Muscle of arm (tissue), 12 donors: Measurements from ENCODE around the gene LONP1. TPM values are rescaled to one million over a fixed set of nuclear protein-coding genes. Genes with fewer than 3 reads are reported as not detected.

Experiments
- DNase-seq: peaks from one replicate; pipeline ENCODE4 v3.0.0-alpha.2; 2013
- polyA plus RNA-seq, 12 donors: library from polyadenylated mRNA; unstranded; fragments of 120-200 nt; gene quantifications; one replicate each; pipeline ENCODE4 v1.2.1, GENCODE V29; 2013; ENCODE audit not compliant: insufficient read length in 12 of 12

The LONP1 gene
- polyA plus RNA-seq, 12 donors: 35.6 to 60.1 (median 42.4) TPM; not detected in 1

DNA sequence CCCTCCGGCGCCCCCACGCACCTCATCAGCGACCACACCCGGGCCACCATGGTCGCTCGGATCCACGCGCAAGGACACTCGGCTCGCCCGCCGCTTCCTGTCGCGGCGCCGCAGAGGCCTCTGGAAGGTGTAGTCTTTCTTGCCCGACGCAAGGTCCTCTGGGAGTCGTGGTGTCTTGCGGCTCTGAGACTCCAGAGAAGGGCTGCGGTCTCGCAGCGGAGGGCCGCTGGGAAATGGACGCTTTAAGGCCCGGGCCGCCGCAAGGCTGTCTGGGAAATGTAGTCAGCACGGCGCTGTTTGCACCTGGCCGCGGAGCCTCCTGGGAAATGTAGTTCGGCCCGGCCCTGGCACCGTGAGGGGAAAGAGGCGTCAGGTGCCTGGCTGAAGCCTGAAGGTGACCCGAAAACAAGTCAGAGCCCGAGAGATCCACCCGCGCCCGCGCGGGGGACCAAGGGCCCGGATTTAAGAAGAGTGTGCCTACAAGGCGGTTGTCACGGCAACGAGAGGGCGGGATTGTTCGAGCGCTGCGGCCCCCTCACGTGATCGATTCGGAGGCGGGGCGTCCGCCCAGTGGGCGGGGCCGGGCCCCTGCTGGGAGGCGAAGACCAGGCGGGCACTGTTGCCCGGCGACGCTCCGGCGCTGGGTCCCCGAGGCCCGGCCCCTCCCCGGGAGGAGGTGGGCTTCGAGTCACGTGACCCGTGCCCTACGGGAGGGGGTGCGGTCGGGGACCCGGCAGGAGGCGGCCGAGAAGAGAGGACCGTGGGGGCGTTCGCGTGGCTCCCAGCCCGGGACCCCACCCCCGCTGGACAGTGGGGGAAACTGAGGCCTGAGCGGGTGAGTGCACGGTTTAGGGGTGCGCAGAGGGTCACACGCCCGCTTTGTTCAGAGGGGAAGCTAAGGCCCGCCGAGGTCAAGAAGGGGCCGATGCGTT lies 39.2 kb downstream of the LONP1 start, which contains the start of the genes HSD11B1L and MICOS13:
TSS of gene HSD11B1L (plus strand) at position 591 of the 932 bp plus-strand sequence. CDS start 3,806 bp downstream, outside the sequence.
TSS of gene MICOS13 (minus strand) at position 80 of the 932 bp plus-strand sequence. CDS start at position 50, 30 bp downstream.
- DNase-seq: peak; percentile 98

DNA sequence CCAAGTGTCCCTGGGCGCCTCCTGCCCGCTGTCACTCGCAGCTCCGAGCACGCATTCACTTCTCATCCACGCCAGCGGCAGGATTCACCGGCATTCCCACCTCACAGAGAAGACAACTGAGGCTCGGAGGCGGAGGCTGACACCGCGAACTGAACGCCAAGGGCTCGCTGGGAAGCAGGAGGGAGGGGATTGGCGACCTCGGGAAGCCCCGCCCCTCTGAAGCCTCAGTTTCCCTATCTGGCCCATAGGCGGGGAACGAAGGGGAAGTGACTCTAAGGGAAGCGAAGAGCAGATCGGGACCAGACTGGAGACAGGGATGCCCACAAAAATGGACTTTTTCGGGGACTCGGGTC lies 39.9 kb downstream of the LONP1 start:
- peak; percentile 27 for DNase-seq

DNA sequence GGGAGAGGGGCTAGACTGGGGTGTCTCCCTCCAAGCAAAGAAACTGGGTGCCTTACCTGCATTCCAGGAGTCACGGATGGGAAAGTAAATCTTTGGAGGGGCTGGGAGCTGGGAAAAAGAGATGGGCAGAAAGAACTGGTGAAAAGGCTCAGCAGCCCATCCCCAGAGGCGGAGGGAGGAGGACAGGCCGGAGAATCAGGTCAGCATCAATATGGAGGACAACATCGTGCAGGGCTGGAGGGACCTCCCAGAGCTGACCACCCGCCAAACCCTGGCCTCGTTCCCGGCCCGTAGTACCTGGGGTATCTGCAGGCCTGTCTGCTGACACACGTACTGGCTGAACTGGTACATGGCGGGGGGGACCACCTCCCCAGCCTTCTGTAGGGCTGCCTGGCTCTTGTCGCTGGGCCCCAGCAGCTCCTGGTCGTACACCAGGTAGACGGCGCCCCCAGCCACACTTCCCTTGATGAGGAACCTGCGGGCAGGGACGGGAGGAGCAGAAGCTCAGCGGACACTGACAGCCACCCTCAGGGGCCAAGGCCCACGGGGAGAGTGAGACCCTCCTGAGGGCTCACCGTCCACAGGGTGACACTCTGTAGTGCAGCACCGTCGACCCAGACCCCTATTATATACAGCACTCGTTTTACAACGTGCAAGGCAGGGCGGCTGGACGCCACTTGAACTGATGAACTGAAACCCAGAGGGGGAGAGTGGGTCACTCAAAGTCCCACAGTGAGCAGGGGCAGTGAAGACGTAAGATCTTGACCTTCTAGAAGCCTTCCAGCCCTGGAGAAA lies 40.5 kb downstream of the LONP1 start:
- no peak for DNase-seq

- no peak for DNase-seq
These were observed 41.8 kb downstream of the LONP1 start for GRCh38 chr19:5678071-5678718.

DNA sequence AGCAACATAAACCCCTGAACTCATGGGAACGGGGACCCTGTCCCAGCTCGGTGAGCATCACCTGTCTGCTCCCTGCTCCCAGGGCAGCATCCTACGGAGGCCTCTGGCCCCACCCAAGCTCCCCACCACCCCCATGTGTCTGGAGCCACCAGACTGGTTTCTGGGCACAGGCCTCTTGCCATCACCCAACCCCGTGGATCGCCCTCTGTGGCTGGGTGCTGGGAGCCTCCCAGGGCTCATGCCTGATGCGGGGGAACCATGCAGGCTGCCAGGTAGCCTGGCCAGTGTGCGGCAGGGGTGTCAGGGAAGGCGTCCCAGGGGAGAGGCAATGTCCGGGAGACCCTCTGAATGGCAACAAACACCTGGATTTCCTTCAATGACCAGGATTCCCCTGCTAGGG lies 42.4 kb downstream of the LONP1 start:
- no peak for DNase-seq

DNA sequence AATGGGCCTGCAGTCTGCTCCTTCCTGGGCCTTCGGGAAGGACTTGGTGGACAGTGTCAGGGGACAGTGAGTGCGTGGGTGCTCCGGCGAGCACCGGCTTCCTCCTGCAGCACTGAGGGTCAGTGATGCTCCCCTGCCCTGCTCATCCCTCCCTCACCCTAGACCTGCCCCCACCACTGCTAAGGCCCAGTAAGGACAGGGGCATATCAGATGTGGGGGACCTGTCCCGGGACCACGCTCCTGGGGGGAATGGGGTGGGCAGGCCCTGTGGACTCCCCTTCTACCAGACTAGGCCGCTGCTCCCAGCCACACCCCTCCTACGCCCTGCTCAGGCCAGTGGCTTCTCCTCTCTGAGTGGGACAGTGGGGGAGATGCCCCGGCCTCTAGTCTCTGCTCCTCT lies 42.8 kb downstream of the LONP1 start:
- no peak for DNase-seq

GRCh38 chr19:5676772-5677105 lies 43.2 kb downstream of the LONP1 start:
- peak; percentile 39 for DNase-seq

DNA sequence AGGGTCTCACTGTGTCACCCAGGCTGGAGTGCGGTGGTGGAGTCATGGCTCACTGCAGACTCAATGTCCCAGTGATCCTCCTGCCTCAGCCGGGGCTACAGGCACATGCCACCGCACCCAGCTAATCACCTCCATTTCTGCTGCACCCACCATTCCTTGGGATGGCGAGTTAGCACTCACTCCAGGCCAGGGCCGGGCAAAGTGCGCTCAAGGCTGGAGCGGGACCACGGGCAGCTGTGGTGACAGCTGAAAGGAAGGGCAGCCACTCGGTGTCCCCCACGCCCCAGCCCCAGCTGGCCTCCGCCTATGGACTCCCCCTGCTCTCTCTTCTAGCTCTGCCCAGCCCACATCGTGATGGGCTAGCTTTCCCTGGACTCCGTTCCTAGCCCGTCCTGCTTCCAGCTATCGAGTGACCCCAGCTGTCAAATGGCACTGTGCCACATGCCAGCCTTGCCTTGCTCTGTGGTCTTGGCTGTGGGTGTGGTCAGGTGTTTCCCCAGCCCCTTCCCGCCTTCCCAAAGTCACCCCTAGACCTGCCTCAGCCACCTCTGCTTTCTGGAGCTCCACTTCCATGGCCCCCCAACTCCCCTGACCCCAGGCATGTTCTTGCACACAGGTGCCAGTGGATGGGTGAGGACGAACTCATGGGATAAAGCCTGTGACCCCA lies 43.7 kb downstream of the LONP1 start:
- peak; percentile 57 for DNase-seq

- no peak for DNase-seq
These were observed 45.2 kb downstream of the LONP1 start for GRCh38 chr19:5674714-5675113.

GRCh38 chr19:5673752-5674151 lies 46.2 kb downstream of the LONP1 start:
- no peak for DNase-seq

GRCh38 chr19:5672708-5673459 lies 47.1 kb downstream of the LONP1 start:
- DNase-seq: no peak

GRCh38 chr19:5671600-5671999 lies 48.3 kb downstream of the LONP1 start:
- DNase-seq: no peak

GRCh38 chr19:5669212-5669611 lies 50.7 kb downstream of the LONP1 start:
- DNase-seq: no peak

DNA sequence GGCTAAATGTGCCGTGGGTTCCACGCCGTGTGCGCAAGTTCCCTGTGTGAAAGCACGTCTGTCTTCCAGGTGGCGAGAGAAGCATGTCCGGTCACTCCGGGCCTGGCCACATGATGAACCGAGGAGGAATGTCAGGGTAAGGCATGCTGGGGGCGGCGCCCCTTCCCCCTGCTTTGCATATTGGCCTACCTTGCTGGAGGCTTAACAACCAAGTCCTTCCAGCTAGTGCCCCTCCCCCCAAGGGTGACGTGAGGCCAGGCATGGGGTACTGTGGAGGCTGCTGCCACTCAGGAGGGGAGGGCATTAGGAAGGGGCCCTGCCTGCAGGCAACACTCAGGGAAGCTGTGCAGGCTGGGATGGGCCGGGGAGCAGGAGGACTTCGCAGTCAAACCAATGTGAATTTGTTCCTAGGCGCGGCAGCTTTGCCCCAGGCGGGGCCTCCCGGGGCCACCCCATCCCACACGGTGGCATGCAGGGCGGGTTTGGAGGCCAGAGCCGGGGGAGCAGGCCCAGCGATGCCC lies 52.1 kb downstream of the LONP1 start:
- no peak for DNase-seq

DNA sequence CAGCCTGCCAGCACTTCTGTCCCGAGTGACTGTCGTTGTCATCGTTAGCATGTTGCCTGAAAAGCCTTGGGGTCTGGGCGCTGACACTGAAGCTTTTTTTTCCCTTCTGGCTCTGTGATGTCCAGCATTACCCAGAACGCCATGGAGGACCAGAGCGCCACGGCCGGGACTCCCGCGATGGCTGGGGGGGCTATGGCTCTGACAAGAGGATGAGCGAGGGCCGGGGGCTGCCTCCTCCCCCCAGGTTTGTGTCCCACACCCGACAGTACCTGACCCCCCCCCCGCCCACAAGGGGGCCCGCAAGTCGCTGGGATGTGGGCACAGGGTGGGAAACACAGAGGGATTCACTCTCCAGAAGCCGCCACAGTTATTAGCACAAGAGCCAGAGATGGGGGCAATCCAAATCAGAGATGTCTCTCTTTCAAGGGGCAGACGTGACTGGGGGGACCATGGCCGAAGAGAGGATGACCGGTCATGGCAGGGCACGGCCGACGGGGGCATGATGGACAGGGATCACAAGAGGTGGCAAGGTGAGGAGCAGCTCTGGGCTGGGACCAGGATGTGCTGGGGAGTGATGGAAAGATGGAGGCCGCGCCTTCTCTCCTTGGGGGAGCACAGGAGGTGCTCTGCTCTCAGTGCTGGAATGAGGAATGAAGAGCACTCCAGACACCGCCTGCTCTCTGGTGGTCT lies 52.9 kb downstream of the LONP1 start:
- no peak for DNase-seq

DNA sequence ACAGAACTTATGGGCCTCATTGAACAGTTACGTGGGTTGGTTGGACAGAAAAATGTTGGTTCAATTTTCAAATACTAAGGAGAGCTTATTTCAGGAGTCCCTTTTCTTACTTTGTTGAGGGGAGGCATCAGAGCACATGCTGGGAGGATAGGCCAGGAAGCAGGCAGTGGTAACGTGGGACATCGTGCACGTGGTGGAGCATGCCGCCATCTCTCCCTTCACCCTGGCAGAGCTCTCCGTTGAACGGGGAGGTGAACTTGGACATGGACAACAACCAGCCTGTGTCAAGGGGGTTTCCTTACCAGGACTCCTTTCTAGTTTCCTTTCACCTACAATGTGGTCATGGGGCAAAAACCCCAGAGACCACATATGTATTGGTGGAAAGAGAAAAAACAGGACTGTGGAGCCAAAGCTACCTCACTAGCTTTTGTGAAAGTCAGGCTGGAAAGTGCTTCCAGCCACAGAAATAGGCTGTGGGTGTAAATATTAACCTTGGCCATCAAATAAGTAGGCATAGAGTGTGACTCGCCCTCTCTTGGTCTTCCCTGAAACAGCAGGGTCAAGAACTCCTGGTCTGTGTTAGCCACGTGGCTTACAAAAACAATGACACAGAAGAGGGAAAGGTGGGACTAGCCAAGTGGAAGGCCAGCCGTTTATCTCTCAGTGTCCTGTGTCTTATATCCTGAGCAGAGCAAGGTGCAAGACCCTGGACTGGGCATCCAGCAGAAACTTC lies 54.0 kb downstream of the LONP1 start:
- no peak for DNase-seq

GRCh38 chr19:5664515-5664914 lies 55.4 kb downstream of the LONP1 start:
- DNase-seq: no peak

DNA sequence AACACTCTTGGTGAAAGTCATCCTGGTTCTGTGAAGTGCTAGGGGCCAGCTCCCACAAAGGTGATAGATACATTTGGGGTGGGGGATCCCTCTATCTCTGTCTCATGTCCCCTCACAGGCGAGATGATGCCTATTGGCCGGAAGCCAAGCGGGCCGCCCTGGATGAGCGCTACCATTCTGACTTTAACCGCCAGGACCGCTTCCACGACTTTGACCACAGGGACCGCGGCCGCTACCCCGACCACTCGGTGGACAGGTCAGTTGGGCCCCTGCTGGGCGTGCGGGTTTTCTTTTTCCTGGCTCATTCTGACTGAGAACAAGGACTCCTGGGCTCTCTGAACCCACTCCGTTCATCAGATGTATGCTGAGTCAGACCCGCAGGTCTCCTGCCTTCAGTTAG lies 56.0 kb downstream of the LONP1 start:
- no peak for DNase-seq

GRCh38 chr19:5661483-5661882 lies 58.5 kb downstream of the LONP1 start:
- no peak for DNase-seq
